ENCODE measurements around the gene HDAC9. TPM values are rescaled to one million over a fixed set of nuclear protein-coding genes. Genes with fewer than 3 reads are reported as not detected.

The HDAC9 gene
- total RNA-seq, 1 experiment from 2014 or later: 17.1 TPM

GRCh38 chr7:18497800-18498199 lies 2.3 kb downstream of the HDAC9 start:
- H3K9me3 ChIP-seq (ENCODE audit: control insufficient read depth, insufficient read depth, low read depth, low read length): no peaks in the 10 kb centered on the region
- intact Hi-C loops (cut with micrococcal nuclease; ENCODE audit: unreplicated experiment): loop anchor here (10.0 kb wide), 1 partner anchor 143 kb away; no protein-coding TSS in a partner anchor
- BruUV-seq (replicated peaks): no TSS peak
- DNase-seq (ENCODE audit: low read depth, low spot score) (no peak), ATAC-seq (no peak)
- ChIA-PET POLR2A (interaction anchor here (1.4 kb wide), 1 partner anchor 12 kb away, joined by 3 read pairs; no protein-coding TSS in a partner anchor), CTCF (interaction anchor here (0.6 kb wide), 1 partner anchor 289 kb away, joined by 3 read pairs; no protein-coding TSS in a partner anchor)
- peaks cover 29% of the 10 kb centered on the region for H3K4me1 ChIP-seq (ENCODE audit: control insufficient read depth, insufficient read depth, low read length)
- peak overlapping the region; percentile 44 to 64 for H3K4me3 ChIP-seq (ENCODE audit: low read depth in 2 of 2, low read length in 2 of 2)
- H3K27me3 ChIP-seq (ENCODE audit: control insufficient read depth, insufficient read depth, low read length): no peaks in the 10 kb centered on the region
- no peaks in the 10 kb centered on the region for H3K36me3 ChIP-seq (ENCODE audit: control insufficient read depth, insufficient read depth, low read length)
- no peak for TF ChIP-seq CTCF (IDR thresholded peaks at IDR 0.05)
- no peak for TF ChIP-seq POLR2AphosphoS5 (IDR thresholded peaks at IDR 0.05; ENCODE audit: low read depth, low read length)
- no peak for TF ChIP-seq REST (IDR thresholded peaks at IDR 0.05; ENCODE audit: insufficient read depth in 1 of 2, low read depth in 2 of 2, low read length in 1 of 2)
- TF ChIP-seq TCF7L2 (IDR thresholded peaks at IDR 0.05; ENCODE audit: low read depth, low read length): no peak
- no peak for TF ChIP-seq SIN3A (IDR thresholded peaks at IDR 0.05; ENCODE audit: borderline replicate concordance, insufficient read depth, low read depth, low read length)
- in situ Hi-C loops (cut with HindIII; ENCODE audit: low pct_unique_long_range_greater_than_20kb, low sequenced_read_pairs): no loop called here
- H3K27ac ChIP-seq (ENCODE audit: low read length): peak overlapping the region; percentile 74

GRCh38 chr7:18498341-18498740 lies 2.8 kb downstream of the HDAC9 start:
- Histone ChIP-seq H3K27ac (ENCODE audit: low read length) (peak overlapping the region; percentile 74), H3K9me3 (ENCODE audit: control insufficient read depth, insufficient read depth, low read depth, low read length) (no peaks in the 10 kb centered on the region), H3K36me3 (ENCODE audit: control insufficient read depth, insufficient read depth, low read length) (no peaks in the 10 kb centered on the region), H3K4me3 (ENCODE audit: low read depth in 2 of 2, low read length in 2 of 2) (peak overlapping the region in 1 of 2 experiments; percentile 64; a peak in 3 of 4 replicates), H3K27me3 (ENCODE audit: control insufficient read depth, insufficient read depth, low read length) (no peaks in the 10 kb centered on the region), H3K4me1 (ENCODE audit: control insufficient read depth, insufficient read depth, low read length) (peaks cover 29% of the 10 kb centered on the region)
- no peak for DNase-seq (ENCODE audit: low read depth, low spot score)
- TF ChIP-seq TCF7L2 (IDR thresholded peaks at IDR 0.05; ENCODE audit: low read depth, low read length): no peak
- TF ChIP-seq CTCF (IDR thresholded peaks at IDR 0.05): no peak
- TF ChIP-seq SIN3A (IDR thresholded peaks at IDR 0.05; ENCODE audit: borderline replicate concordance, insufficient read depth, low read depth, low read length): no peak
- no TSS peak for BruUV-seq (replicated peaks)
- in situ Hi-C loops (cut with HindIII; ENCODE audit: low pct_unique_long_range_greater_than_20kb, low sequenced_read_pairs) (no loop called here), intact Hi-C loops (cut with micrococcal nuclease; ENCODE audit: unreplicated experiment) (loop anchor here (10.0 kb wide), 1 partner anchor 144 kb away; no protein-coding TSS in a partner anchor)
- no peak for ATAC-seq
- ChIA-PET CTCF (interaction anchor here (0.6 to 0.8 kb wide), 2 partner anchors 140 to 289 kb away, joined by 3 read pairs; no protein-coding TSS in a partner anchor), POLR2A (interaction anchor here (1.4 kb wide), 1 partner anchor 11 kb away, joined by 3 read pairs; no protein-coding TSS in a partner anchor)
